SK-MEL-5 (cell line): ENCODE results near the gene CTSF. TPM values are rescaled to one million over a fixed set of nuclear protein-coding genes. Genes with fewer than 3 reads are reported as not detected.

Source experiments
- small RNA-seq, 2 experiments: library from RNA; depleted of rRNA; stranded (forward); fragments of <200 nt; gene quantifications; one replicate each; pipeline ENCODE3, GENCODE V24; 2014
- total RNA-seq: library from RNA; depleted of rRNA; stranded (reverse); fragments of >200 nt; shearing (Covaris generic); gene quantifications from 2 replicates; pipeline ENCODE4 v1.2.3, GENCODE V29; 2014; rRNA removed

CTSF gene
- total RNA-seq, 1 experiment from 2014 or later, result 43.1 TPM

Small RNA genes lying within 50 kb of the gene (small RNA-seq; reads per million reads assigned to genes)
- 0 reads per million in 2 experiments for gene RNU4-39P

Other genes with a start within 250 kb of the CTSF start
- 12.1 and 12.2 TPM in 2 replicates for gene RIN1, start 232.2 kb downstream of the CTSF start, total RNA-seq
- gene BRMS1, start 223.5 kb downstream of the CTSF start, total RNA-seq, result 70.2 and 70.5 TPM in 2 replicates
- 58.8 and 65.6 TPM in 2 replicates for gene B4GAT1, start 221.0 kb downstream of the CTSF start, total RNA-seq
- 0.63 and 2.0 TPM in 2 replicates for gene SLC29A2, start 196.8 kb downstream of the CTSF start, total RNA-seq
- not detected in 2 replicates for gene NPAS4, start 147.6 kb downstream of the CTSF start, total RNA-seq
- gene MRPL11, start 129.8 kb downstream of the CTSF start, total RNA-seq, result 45.4 and 63.4 TPM in 2 replicates
- gene PELI3, start 101.7 kb downstream of the CTSF start, total RNA-seq, result 7.4 and 8.1 TPM in 2 replicates
- 40.9 and 43.5 TPM in 2 replicates for gene DPP3, start 88.2 kb downstream of the CTSF start, total RNA-seq
- 6.3 and 9.1 TPM in 2 replicates for gene BBS1, start 58.0 kb downstream of the CTSF start, total RNA-seq
- 19.6 and 26.8 TPM in 2 replicates for gene ZDHHC24, start 22.6 kb downstream of the CTSF start, total RNA-seq
- not detected in 2 replicates for gene ACTN3, start 21.7 kb downstream of the CTSF start, total RNA-seq
- gene CCDC87, start 24.5 kb upstream of the CTSF start, total RNA-seq, result 0.08 and 0.24 TPM in 2 replicates
- 13.4 and 15.1 TPM in 2 replicates for gene CCS, start 24.6 kb upstream of the CTSF start, total RNA-seq
- gene RBM14, start 48.0 kb upstream of the CTSF start, total RNA-seq, result 23.3 and 26.1 TPM in 2 replicates
- gene RBM4, start 70.1 kb upstream of the CTSF start, total RNA-seq, result 58.3 and 73.6 TPM in 2 replicates
- 8.1 and 11.0 TPM in 2 replicates for gene RBM4B, start 109.3 kb upstream of the CTSF start, total RNA-seq
- gene SPTBN2, start 160.6 kb upstream of the CTSF start, total RNA-seq, result 19.5 and 23.3 TPM in 2 replicates